Forelimb muscle (tissue), 1 donor: ENCODE results near the gene PFN3. TPM values are rescaled to one million over a fixed set of nuclear protein-coding genes. Genes with fewer than 3 reads are reported as not detected.

Source experiments
- DNase-seq: peaks from one replicate; pipeline ENCODE4 v3.0.0-alpha.2; 2013; ENCODE audit warnings: low read depth
- polyA plus RNA-seq: library from polyadenylated mRNA; unstranded; fragments of 120-200 nt; gene quantifications from one replicate; pipeline ENCODE4 v1.2.1, GENCODE V29; 2013; ENCODE audit not compliant: insufficient read length

The PFN3 gene
- polyA plus RNA-seq, 1 donor, result not detected

DNA sequence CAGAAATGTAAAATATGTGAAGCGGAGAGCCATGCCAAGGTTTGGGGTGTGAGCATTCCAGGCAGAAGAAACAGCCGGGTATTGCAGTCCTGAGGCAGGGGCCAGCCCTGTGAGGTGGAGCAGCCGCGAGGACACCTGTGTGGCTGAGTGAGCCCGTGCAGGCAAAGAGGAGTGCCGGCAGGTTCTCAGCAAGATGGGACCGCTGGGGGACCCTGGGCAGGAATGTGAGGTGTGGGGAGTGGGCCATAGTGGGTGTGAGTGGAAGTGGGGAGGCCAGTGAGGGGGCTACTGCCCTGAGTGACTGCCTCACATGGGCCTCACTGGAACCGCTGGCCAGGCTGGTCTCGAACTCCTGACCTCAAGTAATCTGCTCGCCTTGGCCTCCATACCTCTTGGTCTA lies 38.0 kb upstream of the PFN3 start:
- no peak for DNase-seq

DNA sequence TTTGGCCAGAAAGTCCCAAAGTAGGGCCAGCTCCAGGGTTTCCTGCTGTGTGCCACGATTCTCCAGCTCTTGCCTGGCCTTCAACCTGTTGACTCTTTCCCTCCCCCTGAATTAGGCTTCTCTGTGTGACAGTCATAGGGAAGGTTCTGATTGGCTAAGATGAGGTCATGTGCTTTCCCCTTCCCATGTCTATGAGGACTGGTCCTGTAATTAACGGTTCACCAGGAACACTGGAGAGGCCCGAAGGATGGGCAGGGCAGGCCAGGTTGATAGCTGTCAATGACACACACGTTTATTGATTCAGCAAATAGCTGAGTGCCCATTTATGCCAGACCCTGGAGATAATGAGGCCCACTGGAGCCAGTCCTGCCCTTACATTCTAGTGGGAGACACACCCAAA lies 37.2 kb upstream of the PFN3 start:
- no peak for DNase-seq

DNA sequence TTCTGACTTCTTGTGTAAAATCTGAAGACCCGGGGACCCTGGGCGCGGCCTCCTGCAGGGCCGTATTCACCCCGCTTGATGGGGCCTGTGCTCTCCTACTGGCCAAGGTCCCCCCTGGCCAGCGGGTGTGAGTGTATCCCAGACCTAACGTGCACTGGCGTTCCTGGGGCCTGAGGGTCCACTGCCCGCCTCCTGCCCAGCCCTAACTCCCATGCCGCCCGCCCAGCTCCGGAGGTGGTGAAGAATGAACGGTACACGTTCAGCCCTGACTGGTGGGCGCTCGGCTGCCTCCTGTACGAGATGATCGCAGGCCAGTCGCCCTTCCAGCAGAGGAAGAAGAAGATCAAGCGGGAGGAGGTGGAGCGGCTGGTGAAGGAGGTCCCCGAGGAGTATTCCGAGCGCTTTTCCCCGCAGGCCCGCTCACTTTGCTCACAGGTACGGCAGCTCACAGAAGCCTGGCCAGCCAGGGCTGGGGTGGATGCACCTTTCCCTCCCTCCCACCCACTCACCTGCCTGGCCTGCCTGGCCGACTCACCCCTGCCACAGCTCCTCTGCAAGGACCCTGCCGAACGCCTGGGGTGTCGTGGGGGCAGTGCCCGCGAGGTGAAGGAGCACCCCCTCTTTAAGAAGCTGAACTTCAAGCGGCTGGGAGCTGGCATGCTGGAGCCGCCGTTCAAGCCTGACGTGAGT lies 35.5 kb upstream of the PFN3 start:
- DNase-seq, result no peak

DNA sequence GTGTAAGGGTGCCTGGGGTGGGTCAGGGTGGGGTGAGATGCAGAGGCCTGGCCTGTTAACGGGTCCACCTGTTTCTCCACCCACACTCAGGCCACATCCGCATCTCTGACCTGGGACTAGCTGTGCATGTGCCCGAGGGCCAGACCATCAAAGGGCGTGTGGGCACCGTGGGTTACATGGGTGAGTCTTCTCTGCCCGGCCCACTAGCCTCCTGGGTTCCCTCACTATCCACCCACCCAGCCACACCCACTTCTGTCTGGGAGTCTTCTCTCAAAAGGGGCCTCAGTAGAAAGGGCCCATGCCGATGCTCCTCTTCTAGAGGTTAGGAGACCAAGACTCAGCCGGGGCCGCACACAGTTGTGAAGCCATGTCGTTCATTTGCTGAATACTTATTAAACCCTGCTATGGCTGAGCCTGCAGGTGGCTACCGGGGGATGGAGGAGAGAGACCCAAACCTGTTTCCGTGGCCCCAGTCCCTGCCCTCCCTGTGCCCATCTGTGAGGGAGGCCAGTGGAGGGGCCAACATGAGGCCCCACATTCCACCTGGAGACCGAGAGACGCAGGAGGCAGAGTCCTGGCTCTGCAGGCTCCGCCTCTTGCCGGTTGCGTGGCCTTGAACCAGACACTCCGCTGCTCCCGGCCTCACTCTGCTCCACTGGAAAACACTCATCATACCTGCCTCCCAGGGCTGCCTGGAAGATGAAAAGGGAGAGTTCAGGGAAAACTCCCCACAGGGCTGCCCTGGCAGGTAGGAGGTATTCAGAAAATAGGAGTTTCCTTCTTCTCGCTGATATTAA lies 34.7 kb upstream of the PFN3 start:
- no peak for DNase-seq

DNA sequence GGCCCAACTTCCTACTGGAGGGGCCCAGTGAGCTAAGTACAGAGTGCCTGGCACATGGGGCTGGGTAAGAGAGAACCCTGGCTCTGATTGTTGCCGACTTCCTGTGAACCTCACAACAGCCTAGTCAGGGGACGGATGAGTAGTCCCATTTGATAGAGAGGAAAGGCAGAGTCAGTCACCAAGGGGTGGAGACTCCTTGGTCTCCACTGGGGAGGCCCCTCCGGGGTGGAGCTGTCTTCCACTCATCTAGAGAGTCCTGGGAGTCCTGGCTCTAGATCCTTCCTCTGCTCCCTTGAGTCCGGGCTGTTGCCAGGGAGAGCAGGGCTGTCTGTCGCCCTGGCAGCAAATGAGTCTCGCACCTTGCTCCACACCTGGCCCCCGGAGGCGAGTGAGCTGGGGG lies 34.0 kb upstream of the PFN3 start:
- DNase-seq, result no peak

DNA sequence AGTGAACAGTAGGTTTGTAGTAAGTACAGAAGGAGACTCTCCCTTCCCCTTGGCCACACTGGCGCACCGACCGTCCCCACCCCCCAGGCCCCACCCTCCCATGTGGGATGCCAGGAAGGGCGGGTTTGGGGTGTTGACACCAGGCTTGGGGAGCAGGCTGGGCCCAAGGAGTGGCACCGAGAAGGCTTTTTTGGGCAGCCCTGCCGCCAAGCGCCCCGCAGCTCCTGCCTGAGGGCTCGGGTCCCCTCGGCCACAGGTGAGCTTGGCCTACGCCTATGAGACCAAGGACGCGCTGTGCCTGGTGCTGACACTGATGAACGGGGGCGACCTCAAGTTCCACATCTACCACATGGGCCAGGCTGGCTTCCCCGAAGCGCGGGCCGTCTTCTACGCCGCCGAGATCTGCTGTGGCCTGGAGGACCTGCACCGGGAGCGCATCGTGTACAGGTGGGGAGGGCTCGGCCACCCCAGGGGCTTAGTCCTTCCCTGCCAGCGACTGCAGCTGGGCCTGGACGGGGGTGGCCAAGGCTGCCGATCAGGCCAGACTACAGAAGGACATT lies 33.3 kb upstream of the PFN3 start:
- no peak for DNase-seq

DNA sequence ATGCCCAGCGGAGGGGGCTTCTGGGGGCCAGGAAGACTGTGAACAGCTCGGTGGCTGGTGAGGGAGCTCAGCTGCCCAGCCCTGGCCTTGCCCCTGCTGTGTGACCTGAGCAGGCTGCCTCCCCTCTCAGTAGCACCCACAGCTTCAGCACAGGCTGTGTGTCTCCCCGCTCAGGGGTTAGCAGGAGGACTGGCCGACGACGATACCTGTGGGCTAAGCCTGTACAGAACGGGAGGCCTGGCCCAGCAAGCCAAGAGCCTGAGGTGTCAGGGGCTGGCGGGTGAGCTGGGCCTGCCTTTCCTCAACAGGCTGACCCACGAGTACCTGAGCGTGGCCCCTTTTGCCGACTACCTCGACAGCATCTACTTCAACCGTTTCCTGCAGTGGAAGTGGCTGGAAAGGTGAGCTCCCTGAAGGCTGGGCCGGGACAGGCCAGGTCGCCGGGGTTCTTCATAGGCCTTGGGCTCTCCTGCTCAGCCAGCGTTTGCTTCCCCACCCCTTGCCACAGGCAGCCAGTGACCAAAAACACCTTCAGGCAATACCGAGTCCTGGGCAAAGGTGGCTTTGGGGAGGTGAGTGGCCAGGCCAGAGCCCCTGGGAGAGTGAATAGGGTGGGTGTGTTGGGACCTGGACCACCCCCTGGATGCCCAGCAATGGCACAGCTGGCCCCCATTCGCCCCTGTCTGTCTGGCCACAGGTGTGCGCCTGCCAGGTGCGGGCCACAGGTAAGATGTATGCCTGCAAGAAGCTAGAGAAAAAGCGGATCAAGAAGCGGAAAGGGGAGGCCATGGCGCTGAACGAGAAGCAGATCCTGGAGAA lies 32.6 kb upstream of the PFN3 start:
- no peak for DNase-seq

DNA sequence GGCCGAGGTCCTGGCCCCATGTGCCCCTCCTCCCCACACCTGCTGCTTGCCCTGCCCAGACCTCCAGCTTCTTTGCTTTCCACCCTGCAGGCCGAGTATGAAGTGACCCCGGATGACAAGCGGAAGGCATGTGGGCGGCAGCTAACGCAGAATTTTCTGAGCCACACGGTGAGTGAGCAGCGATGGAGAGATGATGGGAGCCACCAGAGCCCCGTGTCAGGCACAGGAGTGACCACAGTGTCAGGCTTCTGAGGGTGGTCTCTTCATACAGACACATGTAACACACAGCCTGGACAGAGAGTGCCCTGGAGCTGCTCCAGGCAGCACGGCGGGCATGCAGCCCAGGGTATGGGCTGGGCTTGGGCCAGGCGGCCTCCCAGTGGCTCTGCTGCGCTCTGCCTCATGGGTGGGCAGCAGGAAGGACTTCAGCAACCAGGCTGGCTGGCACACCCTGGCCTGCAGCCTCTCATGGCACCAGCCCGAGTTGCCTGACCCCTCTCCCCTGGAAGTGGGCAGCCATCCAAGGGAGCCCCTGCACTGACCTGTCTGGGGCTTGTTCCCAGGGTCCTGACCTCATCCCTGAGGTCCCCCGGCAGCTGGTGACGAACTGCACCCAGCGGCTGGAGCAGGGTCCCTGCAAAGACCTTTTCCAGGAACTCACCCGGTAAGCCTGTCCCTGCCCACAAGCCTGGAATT lies 31.8 kb upstream of the PFN3 start:
- no peak for DNase-seq

DNA sequence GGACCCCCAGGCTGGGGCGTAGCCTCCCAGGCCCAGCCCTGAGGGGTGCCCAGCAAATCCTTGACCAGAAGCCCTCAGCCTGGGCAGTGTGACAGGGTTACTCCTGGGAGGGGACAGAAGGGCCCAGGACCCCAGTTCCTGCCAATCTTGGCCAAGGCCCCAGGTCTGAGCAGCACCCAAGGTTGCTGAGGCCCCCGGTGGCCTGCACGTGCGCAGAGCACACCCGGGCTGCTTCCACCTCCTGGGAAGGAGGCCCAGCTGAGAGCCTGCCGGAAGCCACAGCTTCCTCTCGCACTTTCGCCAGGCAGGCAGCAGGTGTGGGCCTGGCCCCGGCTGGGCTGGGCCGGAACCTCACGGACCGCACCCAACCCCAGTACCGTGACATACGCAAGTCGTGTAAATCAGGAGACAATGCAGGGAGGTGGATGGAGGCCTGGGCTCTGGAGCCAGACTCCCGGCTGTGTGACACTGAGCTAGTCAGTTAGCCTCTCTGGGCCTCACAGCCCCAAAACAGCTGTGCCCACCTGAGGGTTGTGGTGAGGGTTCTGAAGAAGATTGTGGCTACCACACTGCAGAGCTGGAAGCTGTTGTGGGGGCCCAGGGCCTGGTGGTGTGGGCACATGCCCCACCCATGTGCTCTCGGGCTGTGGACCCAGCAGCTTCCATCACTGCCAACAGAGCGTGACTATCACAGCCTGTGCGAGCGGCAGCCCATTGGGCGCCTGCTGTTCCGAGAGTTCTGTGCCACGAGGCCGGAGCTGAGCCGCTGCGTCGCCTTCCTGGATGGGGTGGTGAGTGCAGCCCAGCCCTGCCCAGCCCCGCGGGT lies 31.1 kb upstream of the PFN3 start:
- DNase-seq, result no peak

DNA sequence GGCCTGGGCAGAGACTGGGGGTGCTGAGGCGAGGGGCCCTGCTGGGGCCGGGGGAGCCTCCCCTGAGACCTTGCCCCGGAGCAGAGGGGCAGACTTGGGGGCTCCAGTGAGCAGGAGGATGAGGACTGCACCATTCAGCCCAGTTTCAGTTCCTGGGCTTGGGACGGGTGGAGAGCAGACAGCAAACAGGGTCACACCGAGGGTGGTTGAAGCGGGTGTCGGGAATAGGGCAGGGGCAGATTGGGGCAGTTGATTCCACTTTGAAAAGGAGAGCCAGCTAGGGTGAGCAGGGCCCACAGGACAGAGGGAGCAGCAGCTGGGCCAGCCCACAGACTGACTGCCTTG lies 30.5 kb upstream of the PFN3 start:
- DNase-seq, result no peak

DNA sequence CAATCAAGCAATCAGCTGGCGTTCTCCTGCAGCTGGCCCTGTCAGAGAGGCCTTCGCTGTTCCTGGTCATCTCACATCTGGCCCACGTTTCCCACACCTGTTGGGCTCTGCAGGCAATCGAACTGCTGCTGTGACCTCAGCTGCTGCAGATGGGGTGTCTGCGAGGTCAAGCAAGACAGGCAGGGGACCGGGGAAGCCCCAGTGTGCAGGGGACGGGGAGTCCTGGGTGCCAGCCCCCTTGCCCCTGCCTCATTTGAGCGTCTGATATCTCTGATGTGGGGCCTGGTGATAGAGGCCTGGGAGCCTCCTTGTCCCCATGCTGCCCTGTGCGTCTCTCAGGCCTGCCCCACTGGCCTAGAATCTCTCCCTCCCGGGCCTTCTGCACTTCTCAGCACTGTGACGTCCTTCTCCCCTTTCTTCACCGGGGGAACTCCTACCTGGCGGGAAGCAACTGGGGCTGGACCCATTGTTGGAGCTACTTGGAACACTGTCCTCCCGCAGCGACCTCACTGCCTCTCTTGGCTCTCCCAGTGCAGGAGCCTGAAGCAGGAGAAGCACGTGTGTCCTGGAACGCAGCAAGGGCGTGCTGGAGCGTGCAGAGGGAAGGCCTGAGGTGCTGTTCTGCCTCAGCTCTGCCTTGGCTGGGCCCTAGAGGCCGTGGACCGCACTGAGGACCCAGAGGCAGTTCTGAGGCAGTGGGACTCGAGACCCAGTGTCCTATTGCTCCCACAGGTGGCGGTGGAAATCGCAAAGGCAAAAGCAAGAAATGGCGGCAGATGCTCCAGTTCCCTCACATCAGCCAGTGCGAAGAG lies 29.9 kb upstream of the PFN3 start:
- DNase-seq, result no peak

DNA sequence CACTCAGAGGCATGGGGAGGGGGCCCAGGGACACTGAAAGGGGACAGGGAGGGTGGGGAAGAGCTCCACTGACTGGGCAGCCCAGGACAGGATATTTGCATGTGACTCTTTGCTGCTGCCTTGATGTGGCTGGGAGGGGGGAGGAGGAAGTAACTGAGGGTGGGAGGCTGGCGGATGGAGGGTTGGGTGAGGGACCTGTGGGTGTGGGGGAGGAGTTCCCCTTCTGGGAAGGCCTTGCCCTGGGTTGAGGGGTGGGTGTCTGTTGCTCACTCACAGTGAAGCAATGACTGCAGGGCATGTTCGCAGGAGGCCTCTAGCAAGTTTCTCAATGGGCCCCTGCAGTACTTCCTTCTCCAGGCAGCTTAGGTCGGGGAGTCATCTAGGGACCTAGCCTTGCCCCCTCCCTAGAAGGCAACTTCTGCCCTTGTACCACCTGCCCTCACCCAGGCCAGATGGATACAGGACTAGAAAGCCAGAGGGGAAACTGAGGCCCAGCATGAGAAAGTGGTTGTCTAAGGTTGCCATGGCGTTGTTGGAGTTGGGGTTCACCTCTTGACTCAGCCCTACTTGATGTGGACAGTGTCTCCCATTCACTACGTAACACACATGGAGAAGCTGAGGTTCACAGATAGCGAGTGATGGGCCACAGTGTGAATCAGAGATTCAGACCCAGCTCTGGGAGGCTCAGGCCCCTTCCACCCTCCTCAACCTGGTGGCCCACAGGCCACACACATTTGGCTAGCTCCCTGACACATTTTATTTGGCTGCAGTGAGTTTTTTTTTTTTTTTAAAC lies 29.0 kb upstream of the PFN3 start:
- no peak for DNase-seq

DNA sequence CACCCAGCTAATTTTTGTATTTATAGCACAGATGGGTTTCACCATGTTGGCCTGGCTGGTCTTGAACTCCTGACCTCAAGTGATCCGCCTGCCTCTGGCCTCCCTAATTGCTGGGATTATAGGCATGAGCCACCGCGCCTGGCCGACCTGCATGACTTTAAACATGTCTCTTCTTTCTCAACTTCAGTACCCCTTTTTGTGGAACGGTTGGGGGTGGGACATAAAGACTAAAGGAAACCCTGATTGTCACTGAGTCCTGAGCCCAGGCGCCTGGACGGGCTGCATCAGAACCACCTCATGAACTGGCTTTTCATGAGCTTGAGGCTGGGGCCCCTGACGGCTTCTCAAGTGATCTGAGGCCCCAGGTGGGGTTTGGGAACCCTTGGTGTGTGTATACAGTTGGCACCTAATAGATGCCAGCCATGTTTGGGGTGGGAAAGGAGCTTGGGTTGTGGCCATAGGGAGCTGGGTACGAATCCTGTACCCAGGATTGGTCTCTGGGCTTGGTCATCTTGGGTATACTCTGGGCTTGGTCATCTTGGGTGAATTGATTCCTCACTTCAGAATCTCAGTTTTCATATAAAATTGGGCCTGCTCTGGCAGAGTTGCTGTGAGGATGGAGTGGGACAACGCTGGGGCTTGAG lies 28.2 kb upstream of the PFN3 start:
- DNase-seq, result no peak

DNA sequence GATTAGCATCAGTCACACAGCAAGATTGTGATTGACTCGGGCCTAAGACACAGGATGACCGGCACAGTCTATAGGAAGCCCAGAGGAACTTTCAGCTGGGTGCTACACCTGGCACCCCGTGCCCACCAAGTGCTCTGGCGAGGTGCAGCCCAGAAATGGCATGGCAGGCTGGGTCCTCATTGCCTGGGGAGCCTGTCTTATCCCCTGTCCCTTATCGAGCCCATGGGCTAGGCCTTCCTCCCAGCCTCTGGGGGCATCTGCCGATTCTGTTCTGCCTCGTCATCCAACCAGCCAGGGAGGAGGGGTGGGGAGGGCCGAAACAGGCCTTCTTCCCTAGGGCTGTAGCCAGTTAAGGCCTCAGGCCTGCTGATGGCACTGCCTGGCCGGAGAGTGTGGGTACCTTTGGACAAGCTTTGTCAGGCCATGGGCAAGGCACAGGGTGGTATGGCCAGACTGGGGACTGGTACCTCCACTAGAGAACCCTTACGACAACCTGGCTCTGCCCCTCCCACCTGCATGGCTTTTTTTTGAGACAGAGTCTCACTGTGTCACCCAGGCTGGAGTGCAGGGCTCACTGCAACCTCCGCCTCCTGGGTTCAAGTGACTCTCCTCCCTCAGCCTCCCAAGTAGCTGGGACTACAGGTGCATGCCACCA lies 27.6 kb upstream of the PFN3 start:
- no peak for DNase-seq

DNA sequence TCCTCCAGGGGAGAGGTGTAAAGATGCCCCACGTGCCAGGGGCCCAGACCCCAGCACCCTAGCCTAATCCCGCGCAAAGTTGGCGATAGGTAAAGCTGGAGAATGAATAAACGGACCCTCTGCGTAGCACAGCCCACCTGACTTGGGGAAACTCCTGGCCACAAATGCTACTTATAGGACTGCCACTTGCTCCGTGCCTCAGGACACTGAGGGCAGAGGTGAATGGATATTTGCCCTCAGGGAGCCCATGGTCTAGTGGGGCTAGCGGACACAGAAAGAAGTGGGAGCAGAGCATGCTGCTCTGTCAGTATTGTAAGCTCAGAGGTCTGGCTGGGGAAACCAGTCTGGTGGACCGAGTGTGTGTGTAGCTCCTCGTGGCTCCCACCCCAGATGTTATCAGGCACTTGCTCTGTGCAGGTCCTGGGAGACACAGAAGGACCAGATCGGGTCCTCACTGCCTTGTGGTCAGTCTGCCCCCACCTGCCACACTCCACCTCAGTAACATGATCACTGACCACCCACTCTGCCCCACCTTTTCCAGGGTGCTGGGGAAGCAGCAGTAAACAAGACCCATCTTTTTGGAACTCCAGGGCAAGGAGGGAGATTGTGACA lies 26.9 kb upstream of the PFN3 start:
- no peak for DNase-seq

DNA sequence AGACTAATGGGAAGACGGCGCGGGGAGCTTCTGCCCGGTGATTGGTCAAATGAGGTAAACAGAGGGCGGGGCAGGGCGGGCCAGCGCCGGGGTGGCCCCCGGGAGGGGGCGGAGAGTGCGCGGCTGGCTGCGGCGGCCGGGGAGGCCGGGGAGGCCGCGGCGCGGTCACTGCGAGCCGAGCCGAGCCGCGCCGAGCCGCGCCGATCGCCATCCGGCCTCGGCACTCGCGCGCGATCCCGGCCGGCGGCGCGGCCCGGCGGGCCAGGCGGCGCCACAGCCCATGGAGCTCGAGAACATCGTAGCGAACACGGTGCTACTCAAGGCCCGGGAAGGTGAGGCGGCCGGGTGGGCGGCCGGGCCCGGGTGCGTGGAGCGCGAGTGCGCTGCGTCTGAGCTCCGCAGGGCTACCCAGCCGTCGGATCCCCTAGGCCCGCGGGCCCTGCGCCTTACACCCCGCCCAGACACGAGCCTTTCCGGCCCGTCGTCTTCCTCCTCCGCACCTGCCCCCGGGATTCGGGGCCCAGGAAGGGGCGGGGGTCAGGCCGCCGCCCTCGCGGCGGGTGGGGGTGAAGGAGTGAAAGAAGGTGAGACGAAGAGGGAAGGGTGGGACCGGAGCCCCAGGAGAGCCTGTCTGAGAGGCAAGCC lies 26.2 kb upstream of the PFN3 start, which contains the start of gene GRK6:
TSS of gene GRK6 (plus strand) at position 111 of the 645 bp plus-strand sequence. CDS start at position 281, 170 bp downstream.
- DNase-seq, result no peak
